ENCODE data around the gene HAS3.

Gene HAS3

DNA sequence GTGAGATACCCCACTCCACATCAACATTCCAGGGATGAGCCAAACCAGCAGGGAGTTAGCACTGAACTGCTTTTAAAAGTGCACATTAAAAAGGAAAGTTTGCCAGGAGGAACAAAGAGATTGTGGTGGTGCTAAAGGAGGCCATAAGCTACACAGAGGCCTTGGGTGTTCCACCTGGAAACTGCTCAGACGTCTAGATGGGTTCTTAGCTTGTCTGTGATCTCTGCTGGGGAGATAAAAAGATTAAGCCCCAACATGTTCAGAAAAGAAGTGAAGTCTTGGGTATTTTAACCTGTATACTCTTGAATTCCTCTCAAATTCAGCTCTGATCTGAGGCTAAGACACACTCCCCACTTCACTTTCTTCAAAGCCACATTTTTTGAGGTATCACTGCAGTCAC lies 10.4 kb downstream of the HAS3 start:
- TF ChIP-seq CREB1 (IDR thresholded peaks at IDR 0.05; ENCODE audit: low read depth) (no peak), TEAD4 (IDR thresholded peaks at IDR 0.05) (no peak), RAD21 (IDR thresholded peaks at IDR 0.05; ENCODE audit: low read depth) (no peak), FOXM1 (IDR thresholded peaks at IDR 0.05; ENCODE audit: borderline replicate concordance, low read depth) (no peak), NFIC (IDR thresholded peaks at IDR 0.05) (no peak)
- TF ChIP-seq, protein P1, sequence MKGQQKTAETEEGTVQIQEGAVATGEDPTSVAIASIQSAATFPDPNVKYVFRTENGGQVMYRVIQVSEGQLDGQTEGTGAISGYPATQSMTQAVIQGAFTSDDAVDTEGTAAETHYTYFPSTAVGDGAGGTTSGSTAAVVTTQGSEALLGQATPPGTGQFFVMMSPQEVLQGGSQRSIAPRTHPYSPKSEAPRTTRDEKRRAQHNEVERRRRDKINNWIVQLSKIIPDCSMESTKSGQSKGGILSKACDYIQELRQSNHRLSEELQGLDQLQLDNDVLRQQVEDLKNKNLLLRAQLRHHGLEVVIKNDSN (IDR thresholded peaks at IDR 0.05), result no peak
- TF ChIP-seq, protein P2, sequence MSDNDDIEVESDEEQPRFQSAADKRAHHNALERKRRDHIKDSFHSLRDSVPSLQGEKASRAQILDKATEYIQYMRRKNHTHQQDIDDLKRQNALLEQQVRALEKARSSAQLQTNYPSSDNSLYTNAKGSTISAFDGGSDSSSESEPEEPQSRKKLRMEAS (IDR thresholded peaks at IDR 0.05), result no peak

DNA sequence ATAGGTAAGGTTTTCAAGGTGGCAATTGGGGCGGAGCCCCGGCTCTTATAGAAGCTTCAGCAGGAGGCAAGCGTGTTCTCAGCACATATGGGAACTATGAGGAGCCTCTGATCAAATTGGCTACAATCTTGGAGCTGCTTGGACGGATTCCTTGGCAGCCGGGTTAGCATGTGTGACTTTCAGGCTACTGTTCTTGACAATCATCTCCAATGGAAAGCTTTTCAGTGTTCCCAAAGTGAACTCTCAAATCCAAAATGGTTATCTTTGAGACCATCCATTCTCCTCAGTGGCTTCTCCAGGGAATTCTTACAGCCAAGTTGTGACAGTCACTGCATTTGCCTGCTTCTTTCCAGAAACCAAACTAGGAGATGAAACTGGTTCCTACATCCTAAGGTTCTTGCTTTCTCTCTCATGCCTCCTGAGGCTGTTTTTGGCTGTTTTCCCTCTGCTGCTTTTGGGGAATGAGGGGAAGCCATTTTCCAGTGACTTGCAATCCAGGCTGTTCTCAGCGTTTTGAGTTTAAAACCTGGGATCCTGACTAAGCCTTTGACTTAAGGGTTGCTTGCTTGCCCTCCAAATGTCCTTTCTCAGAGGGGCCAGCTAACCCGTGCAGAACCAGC lies 10.9 kb downstream of the HAS3 start:
- TF ChIP-seq CEBPB (IDR thresholded peaks at IDR 0.05) (no peak), TCF12 (IDR thresholded peaks at IDR 0.05; ENCODE audit: low read depth) (no peak), CREB1 (IDR thresholded peaks at IDR 0.05; ENCODE audit: low read depth) (no peak), EGR1 (IDR thresholded peaks at IDR 0.05) (no peak), NFIC (IDR thresholded peaks at IDR 0.05) (no peak), TAF1 (IDR thresholded peaks at IDR 0.05; ENCODE audit: low read depth) (no peak), FOXM1 (IDR thresholded peaks at IDR 0.05; ENCODE audit: borderline replicate concordance, low read depth) (no peak), TEAD4 (IDR thresholded peaks at IDR 0.05) (no peak), EP300 (IDR thresholded peaks at IDR 0.05; ENCODE audit: borderline replicate concordance) (no peak), ZBTB7A (IDR thresholded peaks at IDR 0.05; ENCODE audit: low read depth) (no peak), YY1 (IDR thresholded peaks at IDR 0.05; ENCODE audit: low read depth) (no peak)
- TF ChIP-seq, protein P3, sequence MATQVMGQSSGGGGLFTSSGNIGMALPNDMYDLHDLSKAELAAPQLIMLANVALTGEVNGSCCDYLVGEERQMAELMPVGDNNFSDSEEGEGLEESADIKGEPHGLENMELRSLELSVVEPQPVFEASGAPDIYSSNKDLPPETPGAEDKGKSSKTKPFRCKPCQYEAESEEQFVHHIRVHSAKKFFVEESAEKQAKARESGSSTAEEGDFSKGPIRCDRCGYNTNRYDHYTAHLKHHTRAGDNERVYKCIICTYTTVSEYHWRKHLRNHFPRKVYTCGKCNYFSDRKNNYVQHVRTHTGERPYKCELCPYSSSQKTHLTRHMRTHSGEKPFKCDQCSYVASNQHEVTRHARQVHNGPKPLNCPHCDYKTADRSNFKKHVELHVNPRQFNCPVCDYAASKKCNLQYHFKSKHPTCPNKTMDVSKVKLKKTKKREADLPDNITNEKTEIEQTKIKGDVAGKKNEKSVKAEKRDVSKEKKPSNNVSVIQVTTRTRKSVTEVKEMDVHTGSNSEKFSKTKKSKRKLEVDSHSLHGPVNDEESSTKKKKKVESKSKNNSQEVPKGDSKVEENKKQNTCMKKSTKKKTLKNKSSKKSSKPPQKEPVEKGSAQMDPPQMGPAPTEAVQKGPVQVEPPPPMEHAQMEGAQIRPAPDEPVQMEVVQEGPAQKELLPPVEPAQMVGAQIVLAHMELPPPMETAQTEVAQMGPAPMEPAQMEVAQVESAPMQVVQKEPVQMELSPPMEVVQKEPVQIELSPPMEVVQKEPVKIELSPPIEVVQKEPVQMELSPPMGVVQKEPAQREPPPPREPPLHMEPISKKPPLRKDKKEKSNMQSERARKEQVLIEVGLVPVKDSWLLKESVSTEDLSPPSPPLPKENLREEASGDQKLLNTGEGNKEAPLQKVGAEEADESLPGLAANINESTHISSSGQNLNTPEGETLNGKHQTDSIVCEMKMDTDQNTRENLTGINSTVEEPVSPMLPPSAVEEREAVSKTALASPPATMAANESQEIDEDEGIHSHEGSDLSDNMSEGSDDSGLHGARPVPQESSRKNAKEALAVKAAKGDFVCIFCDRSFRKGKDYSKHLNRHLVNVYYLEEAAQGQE (IDR thresholded peaks at IDR 0.05; ENCODE audit: low read depth), result no peak
- TF ChIP-seq, protein P2 (IDR thresholded peaks at IDR 0.05), result no peak
- TF ChIP-seq, protein P1 (IDR thresholded peaks at IDR 0.05), result no peak

DNA sequence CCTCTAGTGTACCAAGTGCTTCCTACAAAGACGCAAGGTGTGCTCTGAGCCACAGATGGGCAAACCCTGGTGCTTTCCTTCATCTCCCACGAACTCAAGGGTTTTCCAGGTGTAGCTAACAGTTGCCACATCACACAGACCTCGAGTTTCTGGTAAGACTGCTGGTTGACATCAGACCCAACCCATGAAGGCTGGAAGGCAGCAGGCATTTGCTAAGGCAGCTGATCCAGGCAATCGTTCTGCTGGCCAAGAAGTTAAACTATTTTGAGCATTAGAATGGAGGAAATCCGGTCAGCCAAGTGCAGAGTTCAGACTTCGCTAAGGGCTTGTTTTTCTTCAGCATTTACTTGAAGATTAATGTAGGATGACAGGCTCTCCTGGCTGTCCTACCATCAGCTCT lies 11.5 kb downstream of the HAS3 start:
- no peak for TF ChIP-seq EP300 (IDR thresholded peaks at IDR 0.05; ENCODE audit: borderline replicate concordance)
- TF ChIP-seq ZBTB7A (IDR thresholded peaks at IDR 0.05; ENCODE audit: low read depth), result no peak
- no peak for TF ChIP-seq EGR1 (IDR thresholded peaks at IDR 0.05)
- no peak for TF ChIP-seq TCF12 (IDR thresholded peaks at IDR 0.05; ENCODE audit: low read depth)
- TF ChIP-seq FOXM1 (IDR thresholded peaks at IDR 0.05; ENCODE audit: borderline replicate concordance, low read depth), result no peak
- TF ChIP-seq, protein P3 (IDR thresholded peaks at IDR 0.05; ENCODE audit: low read depth), result no peak
- no peak for TF ChIP-seq TEAD4 (IDR thresholded peaks at IDR 0.05)
- no peak for TF ChIP-seq RAD21 (IDR thresholded peaks at IDR 0.05; ENCODE audit: low read depth)
- no peak for TF ChIP-seq YY1 (IDR thresholded peaks at IDR 0.05; ENCODE audit: low read depth)
- TF ChIP-seq NFIC (IDR thresholded peaks at IDR 0.05), result no peak
- TF ChIP-seq TAF1 (IDR thresholded peaks at IDR 0.05; ENCODE audit: low read depth), result no peak
- no peak for TF ChIP-seq CEBPB (IDR thresholded peaks at IDR 0.05)

DNA sequence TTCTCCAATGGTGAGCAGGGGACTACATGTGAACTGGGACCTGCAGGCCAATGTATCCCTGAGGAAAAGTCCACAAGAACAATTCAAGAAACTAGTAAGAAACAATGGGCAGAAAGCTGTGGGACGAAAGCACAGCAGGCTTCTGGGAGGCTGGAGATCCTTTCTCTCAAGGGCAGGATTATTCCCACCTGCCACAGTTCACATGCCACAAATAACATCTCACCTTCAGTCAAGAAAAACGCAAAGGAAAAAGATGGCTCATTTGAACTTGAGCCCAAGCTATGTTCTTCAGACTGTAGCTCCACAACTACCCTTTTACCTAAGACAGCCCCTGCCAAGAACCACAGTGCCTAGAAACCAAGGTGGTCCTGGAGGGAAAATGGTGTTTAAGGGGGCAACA lies 13.0 kb downstream of the HAS3 start:
- TF ChIP-seq EP300 (IDR thresholded peaks at IDR 0.05; ENCODE audit: borderline replicate concordance), result no peak
- TF ChIP-seq TAF1 (IDR thresholded peaks at IDR 0.05; ENCODE audit: low read depth), result no peak
- TF ChIP-seq EGR1 (IDR thresholded peaks at IDR 0.05), result no peak
- TF ChIP-seq NFIC (IDR thresholded peaks at IDR 0.05), result no peak
- TF ChIP-seq, protein P1 (IDR thresholded peaks at IDR 0.05), result no peak
- TF ChIP-seq RAD21 (IDR thresholded peaks at IDR 0.05; ENCODE audit: low read depth), result no peak
- TF ChIP-seq TEAD4 (IDR thresholded peaks at IDR 0.05), result no peak

DNA sequence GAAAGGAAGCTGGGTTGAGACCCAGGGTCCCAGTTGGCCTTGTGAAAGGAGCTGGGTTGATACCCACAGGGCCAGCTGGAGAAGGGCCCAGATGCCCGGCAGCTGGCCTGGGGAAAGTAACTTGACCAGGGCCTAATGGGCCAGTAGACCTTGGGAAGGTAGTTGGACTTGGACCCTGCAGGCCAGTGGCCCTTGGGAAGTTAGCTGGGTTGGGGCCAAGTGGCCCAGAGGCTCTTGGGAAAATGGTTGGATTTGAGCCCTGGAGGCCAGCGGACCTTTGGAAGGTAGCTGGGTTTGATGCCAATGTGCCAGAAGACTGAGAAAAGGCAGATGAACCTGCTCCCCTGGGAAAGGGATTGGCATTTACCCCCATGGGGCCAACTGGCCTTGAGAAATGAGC lies 13.5 kb downstream of the HAS3 start:
- TF ChIP-seq, protein P3 (IDR thresholded peaks at IDR 0.05; ENCODE audit: low read depth), result no peak
- TF ChIP-seq EP300 (IDR thresholded peaks at IDR 0.05; ENCODE audit: borderline replicate concordance) (no peak), EGR1 (IDR thresholded peaks at IDR 0.05) (no peak), FOXM1 (IDR thresholded peaks at IDR 0.05; ENCODE audit: borderline replicate concordance, low read depth) (no peak), TCF12 (IDR thresholded peaks at IDR 0.05; ENCODE audit: low read depth) (no peak), CEBPB (IDR thresholded peaks at IDR 0.05) (no peak), ZBTB7A (IDR thresholded peaks at IDR 0.05; ENCODE audit: low read depth) (no peak), CREB1 (IDR thresholded peaks at IDR 0.05; ENCODE audit: low read depth) (no peak), TEAD4 (IDR thresholded peaks at IDR 0.05) (no peak), TAF1 (IDR thresholded peaks at IDR 0.05; ENCODE audit: low read depth) (no peak), RAD21 (IDR thresholded peaks at IDR 0.05; ENCODE audit: low read depth) (no peak), NFIC (IDR thresholded peaks at IDR 0.05) (no peak)
- TF ChIP-seq, protein P1 (IDR thresholded peaks at IDR 0.05), result no peak
- TF ChIP-seq, protein P2 (IDR thresholded peaks at IDR 0.05), result no peak
